B cell (primary cell): Measurements from ENCODE around the gene CTBP2. TPM values are rescaled to one million over a fixed set of nuclear protein-coding genes. Genes with fewer than 3 reads are reported as not detected.

Source experiments
- ATAC-seq: fragments of 200-7000 bp; cut with Tn5 transposase; one replicate; pipeline ENCODE4 v1.10.0; 2021; ENCODE audit warnings: low read depth, mild to moderate bottlenecking, moderate number of reproducible peaks, moderate library complexity
- CTCF ChIA-PET: fragments of 350-600 bp; sonication (Branson Sonifier 250); formaldehyde crosslinking; loops from one replicate; lab custom pipeline; 2021; ENCODE audit warnings: antibody characterized with exemption, inconsistent platforms; lab: Charles Lee
- POLR2A ChIA-PET: fragments of 350-600 bp; sonication (Branson Sonifier 250); formaldehyde crosslinking; loops from one replicate; lab custom pipeline; 2021; ENCODE audit warnings: antibody characterized with exemption; lab: Charles Lee
- DNase-seq: peaks from one replicate; pipeline ENCODE4 v3.0.0; 2013
- H2AFZ ChIP-seq: 2 replicates; pipeline ENCODE4 v1.6.1; 2012; ENCODE audit warnings: mild to moderate bottlenecking, low read depth, low read length; ENCODE audit not compliant: insufficient read depth, poor library complexity, severe bottlenecking
- H3K27ac ChIP-seq, 2 donors: 1 replicate in 1 of 2; 2 replicates in 1 of 2; pipeline ENCODE4 v1.5.1; 2012 to 2013; ENCODE audit warnings: low read length in 2 of 2, mild to moderate bottlenecking in 2 of 2, moderate library complexity in 1 of 2
- H3K27me3 ChIP-seq, 4 experiments: fragments of 200-600 bp in 1 of 4; sonication (generic) in 1 of 4; replicated peaks in 1 of 4; 1 replicate in 2 of 4; 2 replicates in 2 of 4; pipeline versions ENCODE4 v1.6.1 to v1.7.0; 2013 to 2016; ENCODE audit warnings: low read length in 3 of 4, mild to moderate bottlenecking in 2 of 4, mixed read lengths in 1 of 4, moderate library complexity in 1 of 4; ENCODE audit not compliant: insufficient read depth in 4 of 4, control insufficient read depth in 3 of 4; ENCODE audit errors: control extremely low read depth in 1 of 4
- H3K36me3 ChIP-seq, 2 experiments: replicated peaks in 1 of 2; 1 replicate in 1 of 2; 2 replicates in 1 of 2; pipeline versions ENCODE4 v1.6.1 to v1.7.1; 2013; ENCODE audit warnings: low read length in 1 of 2; ENCODE audit not compliant: insufficient read depth in 2 of 2, control insufficient read depth in 1 of 2; ENCODE audit errors: control extremely low read depth in 1 of 2, extremely low read depth in 1 of 2
- H3K4me1 ChIP-seq, 2 donors: fragments of 200-600 bp in 1 of 2; sonication (generic) in 1 of 2; 1 replicate in 1 of 2; 2 replicates in 1 of 2; pipeline versions ENCODE4 v1.5.1 to v1.6.1; 2013 to 2017; ENCODE audit warnings: low read length in 2 of 2; ENCODE audit not compliant: control insufficient read depth in 2 of 2, insufficient read depth in 2 of 2
- H3K4me2 ChIP-seq: replicated peaks from 2 replicates; pipeline ENCODE3; 2012; ENCODE audit warnings: mild to moderate bottlenecking, low read depth, low read length; ENCODE audit not compliant: poor library complexity, severe bottlenecking
- H3K4me3 ChIP-seq, 5 experiments: fragments of 200-600 bp in 1 of 5; sonication (generic) in 1 of 5; 1 replicate in 3 of 5; 2 replicates in 2 of 5; pipeline versions ENCODE4 v1.5.1 to v1.7.0; 2011 to 2016; ENCODE audit warnings: low read length in 4 of 5, mild to moderate bottlenecking in 4 of 5, low read depth in 2 of 5, control low read depth in 1 of 5, moderate library complexity in 1 of 5; ENCODE audit not compliant: insufficient read depth in 1 of 5; ENCODE audit errors: control extremely low read depth in 1 of 5, extremely low read depth in 1 of 5
- H3K79me2 ChIP-seq: fragments of 200-600 bp; sonication (generic); one replicate; pipeline ENCODE4 v1.6.0; 2016; ENCODE audit warnings: low read length; ENCODE audit not compliant: control insufficient read depth, insufficient read depth
- H3K9ac ChIP-seq: fragments of 200-600 bp; sonication (generic); 2 replicates; pipeline ENCODE4 v1.6.1; 2017; ENCODE audit warnings: mild to moderate bottlenecking, low read length, moderate library complexity
- H3K9me3 ChIP-seq, 3 donors: one replicate each; pipeline versions ENCODE4 v1.6.1 to v1.7.1; 2013; ENCODE audit warnings: low read length in 2 of 3; ENCODE audit not compliant: control insufficient read depth in 2 of 3, insufficient read depth in 1 of 3; ENCODE audit errors: control extremely low read depth in 1 of 3
- H4K20me1 ChIP-seq: 2 replicates; pipeline ENCODE4 v1.6.0; 2012; ENCODE audit warnings: mild to moderate bottlenecking, low read length; ENCODE audit not compliant: insufficient read depth, control insufficient read depth, poor library complexity, severe bottlenecking
- H3K27ac Mint-ChIP-seq: one replicate; pipeline ENCODE4 v1.8.0; 2021; ENCODE audit warnings: mixed read lengths
- H3K27me3 Mint-ChIP-seq: one replicate; pipeline ENCODE4 v1.8.0; 2021; ENCODE audit warnings: mixed read lengths
- H3K4me1 Mint-ChIP-seq: one replicate; pipeline ENCODE4 v1.8.0; 2021; ENCODE audit warnings: mixed read lengths
- H3K4me3 Mint-ChIP-seq: one replicate; pipeline ENCODE4 v1.8.0; 2021; ENCODE audit warnings: mixed read lengths
- H3K9me3 Mint-ChIP-seq: one replicate; pipeline ENCODE4 v1.8.0; 2022; ENCODE audit warnings: mixed read lengths; ENCODE audit not compliant: insufficient read depth
- CTCF ChIP-seq: fragments of 200-600 bp; IDR thresholded peaks from one replicate; pipeline ENCODE4 v1.8.0; 2022; ENCODE audit warnings: antibody characterized with exemption, mild to moderate bottlenecking
- EZH2 ChIP-seq: IDR thresholded peaks from 2 replicates; pipeline ENCODE4 v1.6.1; 2012; ENCODE audit warnings: borderline replicate concordance, low read depth, mild to moderate bottlenecking, moderate library complexity, low read length; ENCODE audit not compliant: insufficient read depth, poor library complexity, severe bottlenecking
- WGBS: methylation state at CpG from one replicate; pipeline ENCODE4 v1.1.5; 2013; ENCODE audit warnings: missing lambda C conversion rate; ENCODE audit not compliant: insufficient coverage; 5-methylcytosine and 5-hydroxymethylcytosine counted together
- intact Hi-C: fragments of 100-400 bp; cut with micrococcal nuclease; formaldehyde crosslinking; loops from one replicate; pipeline ENCODE4 v1.10.0; 2022
- polyA plus RNA-seq: library from polyadenylated mRNA; depleted of rRNA; stranded (reverse); fragments of >200 nt; gene quantifications from 2 replicates; pipeline ENCODE4 v1.2.3, GENCODE V29; 2012
- total RNA-seq, 2 donors: library from RNA; stranded (reverse); fragments of 120-200 nt in 1 of 2; gene quantifications; 1 replicate in 1 of 2; 2 replicates in 1 of 2; pipeline versions ENCODE4 v1.2.3 to v1.2.4, GENCODE V29; 2013 to 2022

The CTBP2 gene
- total and polyA plus RNA-seq, 2 donors (not counting 1 experiment from before 2014, with no cell fraction given), result 0.39 to 0.85 TPM

GRCh38 chr10:125026974-125027735 is 133.2 kb downstream of the CTBP2 start:
- H3K9me3 Mint-ChIP-seq, result no peaks in the 10 kb centered on the region
- H3K27ac ChIP-seq, result no peak overlapping the region
- peaks cover 0 to 12% (median 0%) of the 10 kb centered on the region in 4 experiments for H3K27me3 ChIP-seq
- H3K9me3 ChIP-seq, result no peaks in the 10 kb centered on the region
- H3K9ac ChIP-seq, result no peak overlapping the region
- ATAC-seq, result no peak
- no peak overlapping the region for H2AFZ ChIP-seq
- H3K4me3 Mint-ChIP-seq, result no peak overlapping the region
- no peaks in the 10 kb centered on the region for H3K36me3 ChIP-seq
- peaks cover 13% of the 10 kb centered on the region for H3K4me1 Mint-ChIP-seq
- intact Hi-C loops, result no loop called here
- H3K4me2 ChIP-seq, result no peak overlapping the region
- H3K4me3 ChIP-seq, result no peak overlapping the region
- WGBS, result 97% methylated on average over 36 of the region's 40 CpGs
- CTCF ChIA-PET, result no interaction called here
- H3K4me1 ChIP-seq, result no peaks in the 10 kb centered on the region
- no peak overlapping the region for H3K27ac Mint-ChIP-seq
- H3K27me3 Mint-ChIP-seq, result peaks cover 48% of the 10 kb centered on the region
- TF ChIP-seq CTCF (no peak), EZH2 (no peak)
- H3K79me2 ChIP-seq, result no peaks in the 10 kb centered on the region
- no peak for DNase-seq
- H4K20me1 ChIP-seq, result no peaks in the 10 kb centered on the region
- POLR2A ChIA-PET, result no interaction called here
